Pancreas (tissue), 10 donors: Measurements from ENCODE around the gene ART3. TPM values are rescaled to one million over a fixed set of nuclear protein-coding genes. Genes with fewer than 3 reads are reported as not detected.

Experiments used
- ATAC-seq, 4 donors: fragments of 200-7000 bp; cut with Tn5 transposase; one replicate each; pipeline versions ENCODE4 v1.8.0 to v1.9.1; 2020; ENCODE audit warnings: mild to moderate bottlenecking in 4 of 4, moderate library complexity in 4 of 4
- DNase-seq, 6 donors: peaks; one replicate each; pipeline ENCODE4 v3.0.0-alpha.2; 2020
- FAIRE-seq: peaks from 2 replicates; lab custom pipeline; 2012; peaks lifted over from hg19 to GRCh38; lab: Jason Lieb, UNC
- H3K27ac ChIP-seq, 4 donors: fragments of 200-600 bp; sonication (generic); 1 replicate in 3 of 4; 2 replicates in 1 of 4; pipeline versions ENCODE4 v1.5.0 to v1.8.0; 2020
- H3K27me3 ChIP-seq, 4 donors: fragments of 200-600 bp; one replicate each; pipeline ENCODE4 v1.8.0; 2021
- H3K36me3 ChIP-seq, 3 donors: fragments of 200-600 bp; sonication (generic) in 1 of 3; one replicate each; pipeline versions ENCODE4 v1.5.0 to v1.8.0; 2020 to 2021
- H3K4me1 ChIP-seq, 3 donors: fragments of 200-600 bp; one replicate each; pipeline ENCODE4 v1.8.0; 2021
- H3K4me3 ChIP-seq, 4 donors: fragments of 200-600 bp; sonication (generic) in 2 of 4; one replicate each; pipeline versions ENCODE4 v1.5.0 to v1.8.0; 2020 to 2021
- H3K9me3 ChIP-seq, 4 donors: fragments of 200-600 bp; one replicate each; pipeline ENCODE4 v1.8.0; 2021
- CTCF ChIP-seq, 4 donors: fragments of 200-600 bp; sonication (generic) in 3 of 4; IDR thresholded peaks; one replicate each; pipeline versions ENCODE4 v1.5.0 to v1.8.0; 2021; ENCODE audit warnings: antibody characterized with exemption in 4 of 4
- WGBS, 2 donors: extraction: QIAGEN DNeasy Blood & Tissue Kit; methylation state at CpG; one replicate each; pipeline ENCODE4 v1.1.7; 2013; 5-methylcytosine and 5-hydroxymethylcytosine counted together
- intact Hi-C, 3 donors: fragments of 100-400 bp; cut with DNase I; formaldehyde crosslinking; loops; one replicate each; pipeline versions ENCODE4 v1.11.1 to v1.14.2; 2022
- polyA plus RNA-seq, 2 donors: library from polyadenylated mRNA; stranded (reverse); fragments of 200-250 nt; gene quantifications; one replicate each; pipeline ENCODE4 v1.2.3, GENCODE V29; 2013
- total RNA-seq, 6 donors: library from RNA; stranded (reverse); fragmentation: NEBNext Ultra II Directional in 4 of 6; extraction: Animal tissue kit (Norgen Biotek cat#: 25700) in 4 of 6; gene quantifications; one replicate each; pipeline versions ENCODE4 v1.2.1 to v1.2.4, GENCODE V29; 2021 to 2023
- donor health status: healthy with polysubstance abuse.
- donor health status: DM: no; HTN: no; CAD: no; lungs with moderate emphysema.
- donor health status: DM: no; HTN: no; CAD: no.
- donor health status: control.
- donor health status: control.
- donor health status: Bipolar disorder and iron deficiency.
- donor health status: DM: yes; HTN: yes; CAD: no.
- donor health status: DM: no; HTN: no; CAD: no.
- donor health status: DM: no; HTN: no; CAD: no.
- donor health status: DM: yes; HTN: yes; CAD: no.

Gene ART3
- total and polyA plus RNA-seq, 8 donors: 0.32 to 14.4 (median 4.9) TPM

GRCh38 chr4:76141241-76141640, 66.7 kb downstream of the ART3 start:
- no peak for DNase-seq
- no peak for ATAC-seq
- TF ChIP-seq CTCF (IDR thresholded peaks at IDR 0.05): no peak
- FAIRE-seq: no peak
- no peak overlapping the region for H3K4me3 ChIP-seq
- no peaks in the 10 kb centered on the region for H3K27me3 ChIP-seq
- intact Hi-C loops: no loop called here
- H3K9me3 ChIP-seq: no peaks in the 10 kb centered on the region
- no peak overlapping the region for H3K27ac ChIP-seq
- peaks cover 0 to 11% (median 0%) of the 10 kb centered on the region in 3 donors for H3K36me3 ChIP-seq
- peaks cover 0 to 19% (median 15%) of the 10 kb centered on the region in 3 donors for H3K4me1 ChIP-seq
- WGBS, 2 donors: 94 to 95% methylated on average over 3 of the region's 3 CpGs

- Histone ChIP-seq H3K4me3 (no peak overlapping the region), H3K4me1 (peaks cover 7 to 29% (median 21%) of the 10 kb centered on the region in 3 donors), H3K36me3 (peaks cover 0 to 11% (median 0%) of the 10 kb centered on the region in 3 donors), H3K9me3 (no peaks in the 10 kb centered on the region), H3K27me3 (no peaks in the 10 kb centered on the region), H3K27ac (no peak overlapping the region)
- no peak for DNase-seq
- FAIRE-seq: no peak
- no peak for ATAC-seq
- no peak for TF ChIP-seq CTCF (IDR thresholded peaks at IDR 0.05)
- intact Hi-C loops: no loop called here
These were observed 70.0 kb downstream of the ART3 start for GRCh38 chr4:76144546-76144945.

- 1% methylated on average over 31 of the region's 31 CpGs for WGBS, 2 donors
- no peaks in the 10 kb centered on the region for H3K9me3 ChIP-seq
- FAIRE-seq (no peak), ATAC-seq (peak; percentile 55 to 81 (median 70)), DNase-seq (peak in 3 of 6 donors; percentile 31 to 56 (median 45))
- H3K27me3 ChIP-seq: no peaks in the 10 kb centered on the region
- peak overlapping the region; percentile 74 to 98 (median 82) for H3K4me3 ChIP-seq
- peak overlapping the region; percentile 80 to 95 (median 90) for H3K27ac ChIP-seq
- intact Hi-C loops: no loop called here
- peaks cover 0 to 5% (median 0%) of the 10 kb centered on the region in 3 donors for H3K36me3 ChIP-seq
- peaks cover 9 to 22% (median 20%) of the 10 kb centered on the region in 3 donors for H3K4me1 ChIP-seq
- TF ChIP-seq CTCF (IDR thresholded peaks at IDR 0.05): no peak
These were observed 73.1 kb downstream of the ART3 start for GRCh38 chr4:76147454-76148141.

GRCh38 chr4:76148142-76148865, 73.8 kb downstream of the ART3 start, which contains the start of gene NUP54:
NUP54 (minus strand) TSS chr4:76148397; CDS start chr4:76148374, 23 bp downstream.
- peak; percentile 59 for FAIRE-seq

More at GRCh38 chr4:76148142-76148865, 73.8 kb downstream of the ART3 start, which contains the start of gene NUP54:
- DNase-seq (peak; percentile 89 to 97 (median 92)), ATAC-seq (peak; percentile 98 to 100 (median 98))
- Histone ChIP-seq H3K27ac (peak within 1 kb of the TSS; percentile 80 to 95 (median 90)), H3K27me3 (no peaks in the 10 kb centered on the region), H3K9me3 (no peaks in the 10 kb centered on the region), H3K4me1 (peaks cover 9 to 22% (median 19%) of the 10 kb centered on the region in 3 donors), H3K4me3 (peak within 1 kb of the TSS; percentile 74 to 98 (median 82)), H3K36me3 (peaks cover 0 to 5% (median 0%) of the 10 kb centered on the region in 3 donors)
- no peak for TF ChIP-seq CTCF (IDR thresholded peaks at IDR 0.05)
- intact Hi-C loops: no loop called here
- WGBS, 2 donors: 0 to 1% methylated on average over 36 to 47 of the region's 47 CpGs
